Effector CD4-positive, alpha-beta T cell (primary cell): ENCODE data around the gene MLLT3.

Experiments used
- DNase-seq: peaks from one replicate; pipeline ENCODE4 v3.0.0-alpha.2; 2020

MLLT3 gene

GRCh38 chr9:20508242-20508641 lies 114.1 kb downstream of the MLLT3 start:
- no peak for DNase-seq

- no peak for DNase-seq
These were observed 114.9 kb downstream of the MLLT3 start for GRCh38 chr9:20507431-20507830.

GRCh38 chr9:20506099-20506900 lies 116.0 kb downstream of the MLLT3 start:
- no peak for DNase-seq

- DNase-seq: no peak
These were observed 116.7 kb downstream of the MLLT3 start for GRCh38 chr9:20505574-20505973.

GRCh38 chr9:20504930-20505329 lies 117.4 kb downstream of the MLLT3 start:
- no peak for DNase-seq

GRCh38 chr9:20500101-20500500 lies 122.2 kb downstream of the MLLT3 start:
- no peak for DNase-seq

- no peak for DNase-seq
These were observed 123.3 kb downstream of the MLLT3 start for GRCh38 chr9:20499013-20499412.

- DNase-seq: no peak
These were observed 126.0 kb downstream of the MLLT3 start for GRCh38 chr9:20496328-20496727.

GRCh38 chr9:20495098-20495497 lies 127.2 kb downstream of the MLLT3 start:
- DNase-seq: no peak

GRCh38 chr9:20494035-20494434 lies 128.3 kb downstream of the MLLT3 start:
- DNase-seq: no peak

- DNase-seq: no peak
These were observed 129.5 kb downstream of the MLLT3 start for GRCh38 chr9:20492772-20493171.

GRCh38 chr9:20491612-20492011 lies 130.7 kb downstream of the MLLT3 start:
- DNase-seq: no peak

- no peak for DNase-seq
These were observed 132.0 kb downstream of the MLLT3 start for GRCh38 chr9:20490246-20490834.

- DNase-seq: no peak
These were observed 133.6 kb downstream of the MLLT3 start for GRCh38 chr9:20488691-20489090.

- no peak for DNase-seq
These were observed 135.7 kb downstream of the MLLT3 start for GRCh38 chr9:20486552-20486951.

- no peak for DNase-seq
These were observed 140.9 kb downstream of the MLLT3 start for GRCh38 chr9:20481437-20481836.

GRCh38 chr9:20480249-20480648 lies 142.1 kb downstream of the MLLT3 start:
- no peak for DNase-seq

GRCh38 chr9:20479419-20480155 lies 142.7 kb downstream of the MLLT3 start:
- no peak for DNase-seq

GRCh38 chr9:20478786-20479185 lies 143.5 kb downstream of the MLLT3 start:
- no peak for DNase-seq

- DNase-seq: no peak
These were observed 144.2 kb downstream of the MLLT3 start for GRCh38 chr9:20477940-20478620.

GRCh38 chr9:20476912-20477521 lies 145.3 kb downstream of the MLLT3 start:
- DNase-seq: no peak

- DNase-seq: no peak
These were observed 147.8 kb downstream of the MLLT3 start for GRCh38 chr9:20474496-20474895.

GRCh38 chr9:20473515-20474013 lies 148.7 kb downstream of the MLLT3 start:
- no peak for DNase-seq
